NCI-H446 (cell line): ENCODE results near the gene IGF1R.
A peak's percentile ranks its signal among the peaks of the same experiment; 100 is the strongest.

ENCODE experiments used
- DNase-seq, 2 experiments: peaks; one replicate each; lab custom pipeline; 2025; lab: John Stamatoyannopoulos, UW

The IGF1R gene

DNA sequence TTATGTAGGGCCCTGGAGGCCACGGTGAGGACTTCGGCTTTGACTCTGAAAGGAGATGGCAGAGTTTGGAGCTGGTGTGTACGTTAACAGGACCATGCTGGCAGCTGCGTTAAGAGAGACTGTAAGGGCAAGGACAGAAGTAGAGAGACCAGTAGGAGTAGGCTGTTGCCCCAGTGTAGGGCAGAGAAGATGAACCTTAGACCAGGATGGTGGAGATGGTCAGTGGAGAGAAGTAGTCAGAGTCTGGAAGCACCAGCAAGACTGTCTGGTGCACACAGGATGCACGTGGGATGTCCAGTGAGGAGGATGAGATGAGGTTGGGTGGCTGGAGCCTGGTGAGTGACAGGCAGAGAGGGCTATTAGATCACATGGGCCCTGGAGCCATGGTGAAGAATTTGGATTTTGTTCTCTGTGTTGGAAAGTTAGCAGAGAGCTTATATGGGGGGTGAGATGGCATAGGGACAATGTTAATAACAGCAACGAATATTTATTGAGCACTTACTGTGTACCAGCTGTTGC lies 150.1 kb downstream of the IGF1R start:
- no peak for DNase-seq

DNA sequence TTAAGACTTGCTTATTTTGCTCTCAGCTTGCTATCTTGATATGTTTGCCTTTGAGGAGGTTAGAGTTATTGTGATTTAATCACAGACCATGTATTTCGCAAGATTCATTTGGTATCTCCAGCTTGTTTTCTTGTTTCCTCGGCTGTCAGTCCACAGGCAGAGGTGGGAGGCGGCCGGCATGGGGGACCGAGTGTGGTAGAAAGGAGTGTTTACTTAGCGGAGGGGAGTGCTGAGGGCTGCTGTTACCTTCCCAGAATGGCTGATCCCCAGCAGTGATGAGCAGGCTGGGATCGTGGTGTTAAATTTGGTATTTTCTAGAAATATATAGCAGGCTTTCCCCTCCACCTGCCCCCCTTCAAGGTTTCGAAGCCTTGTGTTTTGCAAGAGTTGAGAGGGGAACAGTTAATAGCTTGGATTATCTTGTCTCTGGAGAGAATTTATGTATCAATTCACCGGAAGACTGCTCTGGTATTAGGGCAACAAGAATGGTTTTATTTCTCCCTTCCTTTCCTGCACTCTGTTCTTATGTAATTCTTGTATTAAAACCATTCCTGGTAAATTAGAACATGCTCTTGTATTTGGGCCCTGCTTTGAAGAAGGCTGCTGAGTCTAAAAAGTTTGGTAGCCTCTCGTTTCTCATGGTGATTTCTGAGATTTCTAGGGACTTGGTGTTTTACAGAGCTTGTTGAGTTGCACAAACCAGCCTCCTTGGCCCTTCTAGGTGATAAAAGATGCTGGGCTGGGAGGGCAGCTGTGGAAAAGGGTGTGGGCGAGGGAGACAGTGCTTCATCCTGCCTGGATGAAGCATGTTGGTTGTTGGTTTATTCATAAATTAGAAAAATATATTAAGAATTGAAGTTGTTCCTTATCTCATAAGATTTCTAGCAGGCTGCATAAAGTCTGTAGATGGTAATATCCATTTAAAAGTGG lies 151.4 kb downstream of the IGF1R start:
- no peak for DNase-seq

DNA sequence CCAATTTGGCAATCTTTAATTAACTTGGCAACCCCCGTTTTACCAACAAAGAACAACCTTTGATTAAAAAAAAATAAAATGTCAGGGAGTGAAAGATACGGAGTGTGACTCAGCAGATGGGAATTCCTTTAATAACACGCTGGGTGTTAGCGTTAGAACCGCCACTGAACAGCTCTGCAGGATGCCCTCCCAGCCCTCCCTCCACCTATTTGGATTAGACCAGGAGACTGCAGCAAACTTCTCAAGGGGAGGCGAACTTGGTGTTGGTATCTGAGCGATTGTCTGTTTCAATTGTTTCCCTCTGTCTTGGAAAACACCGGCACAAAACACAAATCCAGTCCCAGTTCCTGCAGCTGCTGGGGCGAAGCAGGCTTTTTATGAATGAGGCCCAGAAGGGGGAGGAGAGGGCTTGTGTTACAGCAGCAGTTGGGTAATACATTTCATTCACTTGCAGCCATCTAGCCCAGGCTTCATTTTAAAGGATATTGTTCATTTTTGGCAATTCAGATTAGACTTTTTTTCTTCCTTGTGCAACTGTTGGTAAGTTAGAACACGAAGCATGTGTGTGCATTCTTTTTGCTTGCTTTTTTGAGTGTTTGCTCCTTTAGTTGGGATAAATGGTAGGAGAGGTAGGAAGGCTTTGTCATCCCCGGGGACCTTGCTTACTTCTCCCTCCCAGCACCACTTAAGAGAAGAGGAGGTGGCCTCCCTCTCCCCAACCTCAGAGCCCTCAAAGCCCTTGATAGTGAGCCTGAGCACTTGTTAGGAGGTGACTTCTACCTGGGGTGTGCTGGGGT lies 152.3 kb downstream of the IGF1R start:
- peak in 1 of 2 experiments; percentile 22 for DNase-seq

DNA sequence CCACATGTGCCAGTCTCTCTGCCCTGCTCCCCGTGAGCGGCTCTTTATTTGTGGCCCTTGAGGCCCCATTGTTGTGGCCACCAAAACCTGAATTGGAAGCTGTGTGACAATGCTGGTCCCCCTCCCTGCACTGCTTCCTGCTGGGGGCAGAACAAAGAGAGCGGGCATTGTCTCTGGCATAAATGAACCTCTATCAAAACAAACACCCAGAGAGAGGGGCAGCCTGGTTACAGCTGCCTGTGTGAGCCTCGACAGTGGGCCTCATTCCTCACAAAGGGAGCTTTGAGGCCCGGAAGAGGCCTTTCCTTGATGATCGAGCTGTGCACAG lies 152.9 kb downstream of the IGF1R start:
- DNase-seq: no peak

DNA sequence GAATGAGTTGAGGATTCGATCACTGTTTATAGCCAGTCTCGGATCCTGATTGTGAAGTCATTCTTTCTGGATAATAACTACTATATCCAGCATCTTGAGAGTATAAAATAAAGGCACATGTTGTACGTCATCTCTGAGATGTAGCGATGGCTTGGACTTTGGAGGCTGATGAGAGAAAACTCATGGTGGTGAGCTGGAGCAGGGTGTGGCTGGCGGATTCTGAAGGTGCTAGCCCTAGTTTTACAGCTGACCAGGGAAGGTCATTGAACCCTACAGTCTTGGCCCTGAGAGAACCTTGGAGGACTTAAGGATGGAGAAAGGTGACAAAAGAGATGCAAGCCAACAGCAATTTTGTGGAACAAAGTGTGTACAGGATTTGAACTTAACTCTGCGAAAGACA lies 153.8 kb downstream of the IGF1R start:
- DNase-seq: no peak

DNA sequence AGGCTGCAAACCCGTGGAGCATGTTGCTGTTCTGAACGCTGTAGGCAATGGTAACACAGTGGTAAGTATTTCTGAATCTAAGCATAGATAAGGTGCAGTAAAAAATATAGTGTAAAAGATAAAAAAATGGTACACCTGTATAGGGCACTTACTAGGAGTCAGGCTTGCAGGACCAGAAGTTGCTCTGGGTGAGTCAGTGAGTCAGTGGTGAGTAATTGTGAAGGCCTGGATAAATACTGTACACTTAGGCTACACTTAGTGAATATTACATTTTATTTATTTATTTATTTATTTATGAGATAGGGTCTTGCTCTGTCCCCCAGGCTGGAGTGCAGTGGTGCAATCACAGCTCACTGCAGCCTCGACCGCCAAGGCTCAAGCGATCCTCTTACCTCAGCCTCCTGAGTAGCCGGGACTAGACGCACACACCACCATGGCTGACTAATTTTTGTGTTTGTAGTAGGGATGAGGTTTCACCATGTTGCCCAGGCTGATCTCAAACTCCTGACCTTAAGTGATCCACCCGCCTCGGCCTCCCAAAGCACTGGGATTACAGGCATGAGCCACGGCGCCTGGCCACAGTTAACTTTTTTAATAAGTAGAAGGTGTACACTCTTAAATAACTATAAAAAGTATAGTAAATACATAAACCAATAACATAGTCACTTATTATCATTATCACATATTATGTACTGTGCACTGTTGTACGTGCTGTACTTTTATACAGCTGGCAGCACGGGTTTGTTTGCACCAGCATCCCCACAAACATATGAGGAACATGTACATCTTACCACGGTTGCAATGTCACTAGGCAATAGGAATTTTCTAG lies 155.1 kb downstream of the IGF1R start:
- no peak for DNase-seq

DNA sequence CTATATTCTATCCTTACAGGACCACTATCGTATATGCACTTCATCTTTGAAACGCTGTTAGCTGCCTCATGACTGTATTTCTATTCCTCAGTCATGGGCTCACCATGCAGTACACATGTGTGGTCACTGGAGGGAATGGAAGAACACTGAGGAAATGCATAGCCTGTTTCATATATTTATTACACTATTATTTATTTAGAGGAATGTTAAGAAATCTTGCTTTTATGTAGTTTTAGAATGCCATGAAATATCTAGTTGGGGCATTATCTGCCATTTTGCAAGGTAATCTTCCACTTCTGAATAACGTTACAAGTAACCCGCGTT lies 155.7 kb downstream of the IGF1R start:
- no peak for DNase-seq

DNA sequence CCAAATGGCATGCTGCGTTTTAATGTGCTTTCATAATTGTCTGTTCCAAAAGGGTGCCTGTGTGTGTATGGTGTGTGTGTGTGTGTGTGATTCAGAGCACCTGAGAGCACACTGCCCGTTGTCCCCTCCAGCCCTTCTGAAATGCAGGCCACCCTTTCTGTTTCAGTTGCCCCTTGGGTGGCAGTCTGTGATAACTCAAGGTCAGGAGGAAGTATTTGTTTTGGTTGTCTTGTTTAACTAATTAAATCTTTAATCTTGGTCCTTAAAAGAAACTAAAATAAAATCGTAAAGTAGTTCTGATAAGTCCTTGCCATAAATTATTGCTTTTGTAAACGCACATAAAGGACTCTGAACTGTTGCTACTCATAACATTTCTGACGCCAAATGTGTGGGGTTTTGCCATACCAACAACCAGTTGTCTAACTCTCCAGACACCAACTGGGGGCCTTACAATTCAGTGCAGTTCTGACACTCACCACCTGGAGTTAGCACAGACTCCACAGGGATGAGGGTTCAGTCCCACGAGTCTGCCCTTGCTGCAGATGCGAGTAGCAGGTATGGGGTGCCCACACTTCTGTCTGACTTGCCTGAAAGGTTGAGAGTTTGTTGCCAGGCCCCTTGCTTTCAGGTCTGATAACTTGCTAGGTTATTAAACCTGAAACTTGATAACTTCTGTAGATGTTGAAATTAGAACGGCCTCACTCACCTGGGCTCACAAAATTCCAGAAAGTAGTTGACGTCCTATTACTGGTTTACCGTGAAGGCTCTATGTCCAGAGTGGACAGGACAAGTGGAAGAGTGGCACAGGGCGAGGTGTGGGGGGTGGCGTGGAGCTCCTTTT lies 157.3 kb downstream of the IGF1R start:
- no peak for DNase-seq

DNA sequence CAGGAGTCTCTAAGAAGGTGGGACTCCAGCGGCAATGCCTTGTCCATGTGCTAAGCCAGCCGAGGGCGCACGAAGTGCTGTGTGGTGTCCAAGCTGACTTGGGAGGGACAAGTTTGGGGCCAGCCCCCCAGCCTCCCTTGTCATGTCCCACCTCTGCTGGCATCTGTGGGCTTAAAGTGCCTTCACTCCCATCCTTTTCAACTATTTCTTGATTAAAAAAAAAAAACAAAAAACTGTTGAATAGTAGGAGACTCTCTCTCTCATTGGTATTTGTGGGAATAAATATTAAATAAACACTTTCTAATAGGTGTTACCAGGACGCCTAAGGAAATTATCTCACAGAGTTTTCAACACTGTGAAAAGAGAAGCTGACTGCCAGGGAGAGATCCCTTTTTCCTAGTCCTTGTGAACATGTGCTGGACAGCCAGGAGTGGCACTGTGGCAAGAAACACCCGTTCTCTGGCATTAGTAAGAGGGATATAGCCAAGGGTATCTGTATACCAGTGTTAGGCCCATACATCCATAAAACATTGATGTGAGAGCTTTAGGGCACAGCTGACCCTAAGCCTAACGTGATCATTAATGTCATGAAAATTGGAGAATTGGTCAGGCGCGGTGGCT lies 158.0 kb downstream of the IGF1R start:
- DNase-seq: no peak

DNA sequence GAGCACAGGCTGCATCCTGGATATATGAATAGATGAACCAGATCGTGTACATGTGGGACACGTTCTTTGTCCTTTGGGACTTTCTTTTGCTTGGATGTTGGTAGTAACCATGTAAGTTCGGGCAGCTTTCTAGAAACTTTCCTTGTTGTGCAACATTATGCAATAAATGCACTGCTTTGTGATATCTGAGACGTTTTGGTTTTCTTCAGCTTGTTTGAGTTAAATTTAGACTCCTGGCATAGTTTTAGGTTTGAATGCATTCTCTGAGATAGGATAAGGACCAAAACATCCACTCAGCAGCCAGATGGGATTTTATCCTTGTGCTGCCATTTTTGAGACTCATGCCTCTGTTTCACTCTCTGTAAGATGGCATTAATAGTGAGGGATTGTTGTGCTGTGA lies 158.9 kb downstream of the IGF1R start:
- DNase-seq: no peak

DNA sequence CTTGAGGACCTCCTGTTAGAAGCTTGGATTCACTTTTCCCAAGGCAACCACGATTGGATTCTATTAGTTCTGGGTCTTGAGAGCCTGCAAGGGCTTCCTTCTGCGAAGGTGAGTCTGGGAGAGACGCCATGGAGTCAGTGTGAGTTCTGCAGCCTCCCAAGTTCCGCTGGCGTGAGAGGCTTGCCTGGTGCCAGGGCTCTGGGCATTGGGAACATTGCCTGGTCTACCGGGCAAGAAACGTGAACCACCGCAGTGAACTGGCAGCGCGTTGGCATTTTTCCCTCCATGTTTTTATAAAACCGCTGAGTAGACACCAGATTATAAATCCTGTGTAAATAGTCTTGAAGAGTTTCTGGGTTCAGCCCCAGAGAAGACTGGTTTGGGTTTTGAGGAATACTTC lies 160.9 kb downstream of the IGF1R start:
- no peak for DNase-seq

DNA sequence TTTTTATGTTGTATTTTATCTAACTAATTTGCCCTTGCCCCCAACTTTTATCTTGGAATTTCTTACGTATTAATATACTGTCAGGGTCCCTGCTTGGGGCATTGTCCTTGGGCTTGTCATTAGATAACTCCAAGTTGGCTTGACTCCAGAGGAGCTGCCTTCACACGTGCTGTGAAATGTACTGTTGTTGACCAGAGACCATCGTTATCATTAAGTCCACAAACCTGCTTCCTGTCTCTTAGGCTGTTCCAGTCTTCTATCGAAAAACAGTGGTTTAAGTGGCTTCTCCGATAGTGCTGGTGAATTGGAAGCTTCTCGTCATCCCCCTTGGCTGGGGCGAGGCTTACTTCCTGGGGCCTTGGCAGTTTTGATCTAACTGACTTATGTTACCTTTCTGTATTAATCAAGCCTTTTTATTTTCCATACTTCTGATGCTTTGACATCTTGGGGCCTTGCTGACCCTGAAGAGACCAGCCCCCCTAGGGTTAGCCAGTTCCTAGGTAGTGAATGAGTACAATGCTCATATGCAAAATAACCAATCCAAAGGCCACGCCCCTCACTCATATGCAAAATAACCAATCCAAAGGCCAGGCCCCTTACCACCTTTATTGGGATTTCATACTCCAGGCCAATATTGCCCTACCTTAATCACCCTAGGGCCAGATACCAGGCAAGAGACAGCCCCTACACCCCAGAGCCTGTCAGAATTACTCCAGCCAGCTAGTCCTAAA lies 164.5 kb downstream of the IGF1R start:
- no peak for DNase-seq

DNA sequence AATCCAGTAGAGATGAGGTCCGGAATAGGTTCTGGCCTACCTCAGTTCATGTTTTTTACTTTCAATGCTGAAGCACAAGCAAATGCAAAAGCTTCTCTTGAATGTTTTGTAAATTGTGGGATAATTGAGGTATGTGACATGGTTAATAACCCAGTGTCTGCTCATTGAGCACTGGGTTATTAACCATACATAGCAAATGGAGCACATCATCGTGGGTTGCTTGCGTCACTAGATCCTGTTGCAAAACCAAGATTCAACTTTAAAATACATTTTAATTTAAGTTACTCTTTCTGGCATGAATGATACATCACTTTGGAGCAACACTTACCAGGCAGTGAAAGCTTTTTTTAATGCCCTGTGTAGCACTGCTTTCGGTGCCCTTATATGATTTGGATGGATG lies 165.6 kb downstream of the IGF1R start:
- no peak for DNase-seq

DNA sequence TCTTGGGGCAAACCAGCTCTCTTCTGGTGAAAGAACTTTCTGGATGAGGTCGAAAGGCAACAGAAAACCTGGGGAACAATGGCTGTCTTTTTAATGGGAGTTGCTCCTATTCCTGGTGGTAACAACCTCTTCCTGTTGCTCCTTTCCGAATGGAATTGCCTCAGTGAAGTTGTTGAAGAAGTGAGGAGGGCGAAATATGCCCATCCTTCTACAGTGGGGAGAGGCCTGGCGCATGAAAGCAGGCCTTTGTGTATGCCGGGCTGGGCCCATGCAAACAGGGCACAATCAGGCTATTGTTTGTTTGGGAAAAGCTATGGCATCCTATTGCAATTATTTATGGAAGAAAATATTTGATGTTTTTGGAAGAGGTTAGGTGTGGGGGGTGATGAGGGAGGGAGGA lies 166.9 kb downstream of the IGF1R start:
- DNase-seq: no peak

DNA sequence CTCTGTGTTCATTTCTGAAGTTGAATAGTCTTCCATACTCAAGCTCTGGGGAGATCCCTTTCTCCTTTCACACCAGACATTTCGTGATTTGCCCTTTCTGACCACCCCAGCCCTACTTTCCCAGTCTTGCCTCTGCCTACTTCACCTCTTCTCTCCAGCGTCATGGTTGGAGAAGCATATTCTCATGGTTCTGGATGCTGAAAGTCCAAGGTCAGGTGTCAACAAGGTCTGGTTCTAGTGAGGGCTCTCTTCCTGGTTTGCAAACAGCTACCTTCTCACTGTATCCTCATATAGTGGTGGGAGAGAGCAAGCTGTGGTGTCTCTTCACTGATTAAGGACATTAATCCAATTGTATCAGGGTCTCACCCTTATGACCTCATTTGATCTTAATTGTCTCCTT lies 169.4 kb downstream of the IGF1R start:
- no peak for DNase-seq

DNA sequence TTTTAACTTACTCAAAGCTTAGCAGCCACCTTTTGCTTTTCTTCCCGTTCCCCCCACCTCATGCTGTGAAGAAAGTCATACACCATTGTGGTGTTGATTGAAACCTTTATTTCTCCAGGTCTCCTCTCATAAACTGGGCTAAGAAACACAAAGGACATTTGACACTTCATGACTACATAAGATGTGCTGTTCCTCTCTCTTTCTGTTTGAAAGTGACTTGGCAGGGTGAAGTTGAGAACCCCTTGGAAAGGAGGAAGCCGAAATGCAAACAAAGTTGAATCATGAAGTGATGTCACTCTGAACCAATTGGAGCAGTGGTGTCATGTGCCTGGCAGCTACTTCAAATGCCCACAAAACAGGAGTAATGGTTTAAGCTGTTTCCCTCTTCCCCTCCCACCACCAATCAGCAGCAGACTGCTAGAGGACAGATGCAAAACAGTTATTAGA lies 174.7 kb downstream of the IGF1R start:
- no peak for DNase-seq

DNA sequence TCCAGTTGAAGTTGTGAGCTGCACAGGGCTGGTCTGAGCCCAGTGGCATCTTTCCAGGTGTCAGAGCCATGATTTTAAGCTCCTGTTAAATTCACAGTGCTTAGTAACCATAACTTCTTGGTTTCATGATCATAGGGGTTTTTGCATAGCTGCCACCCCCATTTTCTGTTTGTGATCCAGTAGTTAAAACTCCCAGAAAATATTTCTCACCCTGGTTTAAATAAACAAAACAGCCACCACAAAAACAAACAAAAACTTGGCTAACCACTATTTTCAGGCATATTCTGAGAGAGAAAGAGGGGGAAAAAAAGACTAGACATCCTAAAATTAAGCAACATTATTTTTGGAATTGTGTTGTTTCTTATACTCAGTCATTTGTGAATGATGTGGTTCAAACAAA lies 175.3 kb downstream of the IGF1R start:
- DNase-seq: no peak

DNA sequence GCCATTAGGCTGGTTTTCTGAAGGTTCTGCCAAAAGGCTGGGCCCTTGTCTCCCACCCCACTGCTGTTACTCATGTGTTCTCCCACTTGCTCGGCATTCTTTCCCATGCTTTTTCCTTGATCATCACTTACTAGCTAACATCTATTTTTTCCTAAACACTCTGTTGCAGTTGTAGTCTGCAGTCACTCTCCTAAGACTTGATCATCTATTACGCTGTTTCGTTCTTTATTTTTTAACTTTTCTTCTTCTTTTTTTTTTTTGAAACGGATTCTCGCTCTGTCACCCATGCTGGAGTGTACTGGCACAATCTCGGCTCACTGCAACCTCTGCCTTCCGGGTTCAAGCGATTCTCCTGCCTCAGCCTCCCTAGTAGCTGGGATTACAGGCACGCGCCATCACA lies 176.3 kb downstream of the IGF1R start:
- no peak for DNase-seq

DNA sequence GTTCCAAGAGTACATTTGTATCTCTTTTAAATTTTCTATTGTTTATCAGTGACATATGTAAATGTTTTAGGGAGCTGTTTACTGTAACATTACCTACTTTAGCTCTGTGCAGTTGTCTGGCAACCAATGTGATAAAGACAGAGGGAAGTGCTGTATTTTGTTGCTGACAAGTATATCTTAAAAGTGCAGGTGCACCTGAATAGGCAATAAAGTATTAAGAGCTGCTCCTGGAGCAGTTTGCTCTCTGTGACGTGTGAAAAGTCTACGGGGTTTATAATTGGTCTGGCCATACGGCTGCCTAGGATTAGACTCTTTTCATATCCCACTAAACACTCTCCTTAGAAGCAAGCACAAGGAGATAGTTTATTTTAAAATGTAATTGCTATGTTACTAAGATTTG lies 178.3 kb downstream of the IGF1R start:
- DNase-seq: no peak

DNA sequence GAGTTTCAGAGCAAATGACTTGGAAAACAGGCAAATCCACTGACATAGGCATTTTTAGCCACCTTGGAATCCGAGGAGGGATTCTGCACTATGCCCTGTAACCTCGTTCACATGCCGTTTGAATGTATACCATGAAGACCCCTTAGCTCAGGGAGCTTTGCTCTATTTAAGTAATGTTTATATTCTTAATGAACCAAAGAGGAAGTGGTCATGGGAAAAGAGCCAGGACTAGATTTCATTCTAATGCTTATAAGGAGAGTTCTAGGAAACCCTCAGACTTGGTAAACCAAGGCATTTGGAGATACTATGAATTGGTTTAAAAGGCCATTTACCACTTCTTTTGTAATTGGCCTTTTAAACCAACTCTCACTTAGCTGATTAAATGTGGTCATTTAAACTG lies 178.9 kb downstream of the IGF1R start:
- DNase-seq: no peak
